Left ventricle myocardium inferior (tissue), 1 donor: ENCODE results near the gene TTLL10. TPM values are rescaled to one million over a fixed set of nuclear protein-coding genes. Genes with fewer than 3 reads are reported as not detected.

ENCODE experiments used
- DNase-seq: peaks from one replicate; pipeline ENCODE4 v3.0.0-alpha.2; 2020
- H3K27ac ChIP-seq: fragments of 200-600 bp; replicated peaks from 2 replicates; pipeline ENCODE4 v1.8.0; 2021
- H3K27me3 ChIP-seq: fragments of 200-600 bp; 2 replicates; pipeline ENCODE4 v1.8.0; 2021; ENCODE audit warnings: low read depth
- H3K36me3 ChIP-seq: fragments of 200-600 bp; 2 replicates; pipeline ENCODE4 v1.8.0; 2021
- H3K4me1 ChIP-seq: fragments of 200-600 bp; 2 replicates; pipeline ENCODE4 v1.8.0; 2021
- H3K4me3 ChIP-seq: fragments of 200-600 bp; 2 replicates; pipeline ENCODE4 v1.8.0; 2021; ENCODE audit warnings: mild to moderate bottlenecking, moderate library complexity
- H3K9me3 ChIP-seq: fragments of 200-600 bp; replicated peaks from 2 replicates; pipeline ENCODE4 v1.8.0; 2021
- CTCF ChIP-seq: fragments of 200-600 bp; IDR thresholded peaks from 2 replicates; pipeline ENCODE4 v1.8.0; 2021; ENCODE audit warnings: antibody characterized with exemption, mild to moderate bottlenecking, borderline replicate concordance
- intact Hi-C: fragments of 100-400 bp; cut with micrococcal nuclease; formaldehyde crosslinking; loops from one replicate; pipeline ENCODE4 v1.11.0; 2022
- total RNA-seq: library from RNA; stranded (reverse); fragmentation: NEBNext Ultra II Directional; extraction: Animal tissue kit (Norgen Biotek cat#: 25700); gene quantifications from one replicate; pipeline ENCODE4 v1.2.1, GENCODE V29; 2021
- donor health status: DM: no; HTN: yes; CAD: no; lungs with severe emphysema.

The TTLL10 gene
- total RNA-seq, 1 donor from 2014 or later: not detected

- H3K4me1 ChIP-seq: no peaks in the 10 kb centered on the region
- peaks cover 100% of the 10 kb centered on the region for H3K27me3 ChIP-seq
- intact Hi-C loops: no loop called here
Measured at GRCh38 chr1:1166642-1167397, 6.9 kb upstream of the TTLL10 start.

GRCh38 chr1:1167398-1167821 is 6.3 kb upstream of the TTLL10 start:
- Histone ChIP-seq H3K4me3 (no peak overlapping the region), H3K27me3 (peaks cover 100% of the 10 kb centered on the region), H3K27ac (no peak overlapping the region), H3K36me3 (no peaks in the 10 kb centered on the region), H3K9me3 (no peaks in the 10 kb centered on the region), H3K4me1 (no peaks in the 10 kb centered on the region)
- DNase-seq: no peak
- no peak for TF ChIP-seq CTCF
- intact Hi-C loops: no loop called here

More at GRCh38 chr1:1166642-1167397, 6.9 kb upstream of the TTLL10 start:
- Histone ChIP-seq H3K4me3 (no peak overlapping the region), H3K27ac (no peak overlapping the region), H3K9me3 (no peaks in the 10 kb centered on the region), H3K36me3 (no peaks in the 10 kb centered on the region)
- TF ChIP-seq CTCF: no peak
- DNase-seq: no peak

- H3K9me3 ChIP-seq: no peaks in the 10 kb centered on the region
- intact Hi-C loops: no loop called here
- no peak overlapping the region for H3K4me3 ChIP-seq
- peaks cover 100% of the 10 kb centered on the region for H3K27me3 ChIP-seq
- DNase-seq: no peak
- H3K36me3 ChIP-seq: no peaks in the 10 kb centered on the region
- H3K27ac ChIP-seq: no peak overlapping the region
- H3K4me1 ChIP-seq: no peaks in the 10 kb centered on the region
- TF ChIP-seq CTCF: no peak
Measured at GRCh38 chr1:1167841-1168450, 5.7 kb upstream of the TTLL10 start.

- no peak overlapping the region for H3K4me3 ChIP-seq
- peaks cover 100% of the 10 kb centered on the region for H3K27me3 ChIP-seq
- TF ChIP-seq CTCF: no peak
- no peaks in the 10 kb centered on the region for H3K36me3 ChIP-seq
- intact Hi-C loops: no loop called here
- no peaks in the 10 kb centered on the region for H3K9me3 ChIP-seq
- no peak overlapping the region for H3K27ac ChIP-seq
- peaks cover 5% of the 10 kb centered on the region for H3K4me1 ChIP-seq
- DNase-seq: no peak
Measured at GRCh38 chr1:1168451-1169411, 4.9 kb upstream of the TTLL10 start.
